ENCODE results near the gene SHISA4.
A peak's percentile ranks its signal among the peaks of the same experiment; 100 is the strongest.

Gene SHISA4

DNA sequence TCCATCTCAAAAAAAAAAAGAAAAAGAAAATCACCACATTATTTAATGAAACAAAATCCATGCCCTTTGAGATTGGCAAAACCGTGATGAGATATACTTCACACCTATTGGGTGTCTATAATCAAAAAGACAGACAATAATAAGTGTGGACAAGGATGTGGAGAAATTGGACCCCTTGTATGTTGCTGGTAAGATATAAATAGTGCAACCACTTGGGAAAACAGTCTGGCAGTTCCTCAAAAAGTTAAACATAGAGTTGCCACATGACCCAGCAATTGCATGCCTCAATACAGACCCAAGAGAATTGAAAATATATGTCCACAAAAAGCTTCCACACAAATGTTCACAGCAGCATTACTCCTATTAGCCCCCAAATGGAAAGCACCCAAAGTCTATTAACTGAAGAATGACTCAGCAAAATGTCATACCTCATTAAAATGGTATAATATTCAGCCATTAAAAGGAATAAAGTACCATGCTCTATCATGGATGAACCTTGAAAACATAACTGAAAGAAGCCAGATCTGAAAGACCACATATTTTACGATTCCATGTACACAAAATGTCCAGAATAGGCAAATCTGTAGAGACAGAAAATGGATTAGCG is 33.4 kb downstream of the SHISA4 start:
- TF ChIP-seq, protein P1, sequence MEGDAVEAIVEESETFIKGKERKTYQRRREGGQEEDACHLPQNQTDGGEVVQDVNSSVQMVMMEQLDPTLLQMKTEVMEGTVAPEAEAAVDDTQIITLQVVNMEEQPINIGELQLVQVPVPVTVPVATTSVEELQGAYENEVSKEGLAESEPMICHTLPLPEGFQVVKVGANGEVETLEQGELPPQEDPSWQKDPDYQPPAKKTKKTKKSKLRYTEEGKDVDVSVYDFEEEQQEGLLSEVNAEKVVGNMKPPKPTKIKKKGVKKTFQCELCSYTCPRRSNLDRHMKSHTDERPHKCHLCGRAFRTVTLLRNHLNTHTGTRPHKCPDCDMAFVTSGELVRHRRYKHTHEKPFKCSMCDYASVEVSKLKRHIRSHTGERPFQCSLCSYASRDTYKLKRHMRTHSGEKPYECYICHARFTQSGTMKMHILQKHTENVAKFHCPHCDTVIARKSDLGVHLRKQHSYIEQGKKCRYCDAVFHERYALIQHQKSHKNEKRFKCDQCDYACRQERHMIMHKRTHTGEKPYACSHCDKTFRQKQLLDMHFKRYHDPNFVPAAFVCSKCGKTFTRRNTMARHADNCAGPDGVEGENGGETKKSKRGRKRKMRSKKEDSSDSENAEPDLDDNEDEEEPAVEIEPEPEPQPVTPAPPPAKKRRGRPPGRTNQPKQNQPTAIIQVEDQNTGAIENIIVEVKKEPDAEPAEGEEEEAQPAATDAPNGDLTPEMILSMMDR (IDR thresholded peaks at IDR 0.05; ENCODE audit: low read depth, low read length), result no peak
- no peak overlapping the region for H3K4me3 ChIP-seq (ENCODE audit: low read depth, low read length)
- in situ Hi-C loops (cut with HindIII; ENCODE audit: low sequenced_read_pairs), result no loop called here
- DNase-seq (ENCODE audit: low read depth, low spot score), result no peak

DNA sequence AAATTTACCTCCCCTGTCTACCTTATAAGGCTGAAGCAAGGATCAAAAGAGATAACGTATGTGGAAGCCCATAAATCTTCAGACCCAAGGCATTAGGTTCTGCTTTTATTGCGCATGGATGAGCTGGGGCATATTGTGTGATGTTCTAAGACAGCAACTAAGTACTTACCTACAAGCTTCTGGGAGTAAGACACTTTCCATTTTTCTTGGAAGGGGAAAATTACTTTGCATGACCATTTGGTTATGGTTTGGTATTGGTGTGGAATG is 36.5 kb downstream of the SHISA4 start:
- TF ChIP-seq, protein P1 (IDR thresholded peaks at IDR 0.05; ENCODE audit: low read depth, low read length), result no peak
- no peak overlapping the region for H3K4me3 ChIP-seq (ENCODE audit: low read depth, low read length)
- in situ Hi-C loops (cut with HindIII; ENCODE audit: low sequenced_read_pairs), result no loop called here
- no peak for DNase-seq (ENCODE audit: low read depth, low spot score)

DNA sequence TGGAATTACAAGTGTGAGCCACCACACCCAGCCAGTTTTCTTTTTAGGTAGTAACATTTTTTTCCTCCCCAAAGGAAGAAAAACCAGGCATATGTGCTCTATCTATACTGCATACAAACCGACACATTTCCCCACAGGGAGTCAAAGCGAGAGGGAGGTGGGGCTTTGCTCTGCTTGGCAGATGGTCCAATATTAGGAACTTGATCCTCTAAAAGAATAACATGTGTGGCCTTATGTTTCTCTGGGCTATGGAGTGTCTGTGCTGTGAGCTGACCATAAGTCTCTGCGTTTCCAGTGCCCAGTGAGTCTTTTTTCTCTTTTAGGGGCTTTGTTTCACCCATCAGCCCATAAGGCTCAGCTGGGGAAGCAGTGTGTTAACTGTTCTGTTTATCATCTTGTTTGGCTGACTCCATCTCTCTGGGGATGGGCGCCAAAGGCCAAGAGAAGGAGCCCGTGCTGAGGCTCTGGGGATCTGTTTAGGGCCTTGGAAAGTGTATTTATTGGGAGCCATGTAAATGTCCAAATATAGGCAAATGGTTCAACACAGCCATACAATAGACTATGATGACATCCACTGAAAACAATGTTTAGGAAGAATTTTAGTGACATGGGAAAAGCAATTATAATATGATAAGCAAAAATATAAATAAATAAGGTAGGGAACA is 37.4 kb downstream of the SHISA4 start:
- TF ChIP-seq, protein P1 (IDR thresholded peaks at IDR 0.05; ENCODE audit: low read depth, low read length), result no peak
- DNase-seq (ENCODE audit: low read depth, low spot score), result peak; percentile 37
- in situ Hi-C loops (cut with HindIII; ENCODE audit: low sequenced_read_pairs), result no loop called here
- no peak overlapping the region for H3K4me3 ChIP-seq (ENCODE audit: low read depth, low read length)

DNA sequence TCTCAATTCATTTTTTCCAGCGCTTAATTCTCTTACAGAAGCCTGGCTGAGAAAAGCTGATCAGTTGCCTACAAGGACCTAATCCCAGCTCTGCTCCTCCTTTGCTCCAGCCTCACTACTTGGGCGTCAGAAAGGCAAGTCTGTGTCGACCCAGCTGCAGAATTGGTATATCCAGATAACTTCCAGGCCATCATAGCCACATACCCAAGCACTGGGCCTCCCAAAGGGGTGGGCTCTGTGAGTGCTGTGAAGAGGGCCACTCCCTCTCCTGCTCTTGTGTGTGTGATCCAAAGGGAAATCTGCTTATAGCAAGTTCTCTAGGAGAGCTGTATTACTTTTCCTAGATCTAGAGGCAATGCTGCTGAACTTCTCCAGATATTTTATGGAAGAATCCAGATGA is 39.6 kb downstream of the SHISA4 start:
- H3K4me3 ChIP-seq (ENCODE audit: low read depth, low read length), result no peak overlapping the region
- TF ChIP-seq, protein P1 (IDR thresholded peaks at IDR 0.05; ENCODE audit: low read depth, low read length), result no peak
- DNase-seq (ENCODE audit: low read depth, low spot score), result no peak
- in situ Hi-C loops (cut with HindIII; ENCODE audit: low sequenced_read_pairs), result no loop called here

DNA sequence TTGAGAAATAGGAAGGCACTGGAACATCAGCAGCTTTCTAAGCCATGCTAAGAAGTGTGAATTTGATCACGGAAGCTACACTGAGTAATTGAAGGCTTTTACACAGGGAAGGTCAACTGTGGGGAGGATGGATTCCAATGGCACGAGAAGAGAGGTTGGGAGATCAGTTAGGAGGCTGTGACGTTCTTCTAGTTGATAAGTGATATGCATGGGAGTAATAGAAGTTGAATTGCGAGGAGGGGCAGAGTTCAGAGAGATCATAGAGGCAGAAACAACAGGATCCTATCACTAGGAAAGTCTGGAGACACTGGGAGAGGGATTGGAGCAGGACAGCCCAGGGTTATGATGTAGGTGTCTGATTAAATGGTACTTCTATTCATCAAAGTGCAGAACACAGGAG is 41.4 kb downstream of the SHISA4 start:
- DNase-seq (ENCODE audit: low read depth, low spot score), result no peak
- TF ChIP-seq, protein P1 (IDR thresholded peaks at IDR 0.05; ENCODE audit: low read depth, low read length), result no peak
- no peak overlapping the region for H3K4me3 ChIP-seq (ENCODE audit: low read depth, low read length)
- in situ Hi-C loops (cut with HindIII; ENCODE audit: low sequenced_read_pairs), result no loop called here

DNA sequence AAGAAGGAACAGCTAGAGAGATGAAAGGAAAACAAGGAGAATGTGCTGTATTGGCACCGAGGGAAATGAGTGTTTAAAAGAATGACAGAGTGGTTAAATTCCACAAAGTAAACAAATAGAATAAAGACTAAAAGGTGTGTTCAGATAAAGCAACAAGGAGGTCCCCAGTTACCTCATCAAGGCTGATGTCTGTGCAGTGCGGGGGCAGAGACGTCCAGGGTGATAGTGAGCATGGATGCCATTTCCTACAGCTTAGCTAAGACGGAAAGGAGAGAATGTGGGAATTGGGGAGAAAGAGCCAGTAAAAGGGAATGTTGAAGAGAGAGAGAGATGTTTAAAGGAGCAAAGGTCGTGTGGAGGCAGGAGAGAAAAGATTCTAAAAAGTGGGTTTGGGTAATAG is 42.1 kb downstream of the SHISA4 start:
- no peak for DNase-seq (ENCODE audit: low read depth, low spot score)
- H3K4me3 ChIP-seq (ENCODE audit: low read depth, low read length), result no peak overlapping the region
- TF ChIP-seq, protein P1 (IDR thresholded peaks at IDR 0.05; ENCODE audit: low read depth, low read length), result no peak
- in situ Hi-C loops (cut with HindIII; ENCODE audit: low sequenced_read_pairs), result no loop called here

All from astrocyte of the spinal cord (primary cell).